ENCODE results near the gene MIDN. TPM values are rescaled to one million over a fixed set of nuclear protein-coding genes. Genes with fewer than 3 reads are reported as not detected.

Gene MIDN
- total and polyA plus RNA-seq, 10 of the 15 experiments (the other 5 are each of a cell fraction or from before 2014, with no cell fraction given) = 0.38 to 51.5 (median 7.2) TPM

DNA sequence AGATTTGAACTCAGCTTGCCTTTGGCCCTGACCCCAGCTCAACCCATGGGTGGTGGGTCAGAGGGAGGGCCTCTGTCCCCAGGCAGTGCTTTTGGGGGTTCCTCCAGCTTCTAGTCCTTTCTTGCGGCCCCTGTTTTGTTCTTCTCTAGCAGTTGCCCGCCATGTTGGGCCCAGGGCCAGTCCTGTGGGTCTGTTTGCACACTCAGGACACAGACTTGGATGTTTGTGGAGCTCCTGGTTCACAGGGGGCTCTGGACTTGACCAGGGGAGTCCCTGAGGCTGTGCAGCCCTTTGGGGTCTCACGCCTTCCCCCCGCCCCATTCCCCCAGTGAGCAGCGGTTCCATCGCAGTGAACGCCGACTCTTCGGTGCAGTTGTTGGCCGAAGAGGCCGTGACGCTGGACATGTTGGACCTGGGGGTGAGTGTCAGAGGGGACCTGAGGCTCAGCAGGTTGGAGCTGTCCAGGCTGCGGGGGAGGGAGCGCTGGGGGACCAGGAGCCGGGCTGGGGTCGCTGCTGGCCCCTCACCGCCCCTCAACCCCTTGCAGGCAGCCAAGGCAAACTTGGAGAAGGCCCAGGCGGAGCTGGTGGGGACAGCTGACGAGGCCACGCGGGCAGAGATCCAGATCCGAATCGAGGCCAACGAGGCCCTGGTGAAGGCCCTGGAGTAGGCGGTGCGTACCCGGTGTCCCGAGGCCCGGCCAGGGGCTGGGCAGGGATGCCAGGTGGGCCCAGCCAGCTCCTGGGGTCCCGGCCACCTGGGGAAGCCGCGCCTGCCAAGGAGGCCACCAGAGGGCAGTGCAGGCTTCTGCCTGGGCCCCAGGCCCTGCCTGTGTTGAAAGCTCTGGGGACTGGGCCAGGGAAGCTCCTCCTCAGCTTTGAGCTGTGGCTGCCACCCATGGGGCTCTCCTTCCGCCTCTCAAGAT, 4.4 kb upstream of the MIDN start:
- Histone ChIP-seq H3K9ac (ENCODE audit: control insufficient read depth, insufficient read depth, low read length) (no peak overlapping the region; the same call in 1 of the 2 replicates), H2AFZ (ENCODE audit: control insufficient read depth, low read depth, low read length) (no peak overlapping the region), H3K27me3 (replicated peaks in 1 of 2; ENCODE audit: control insufficient read depth in 2 of 2, insufficient read depth in 2 of 2, low read length in 1 of 2) (peaks cover 0 to under 1% of the 10 kb centered on the region in 2 experiments; a peak in 1 of 4 replicates), H3K9me3 (replicated peaks; ENCODE audit: control insufficient read depth, insufficient read depth, low read length) (no peaks in the 10 kb centered on the region), H3K4me1 (ENCODE audit: control insufficient read depth, insufficient read depth, low read length) (peaks cover 30% of the 10 kb centered on the region), H3K27ac (ENCODE audit: control insufficient read depth, insufficient read depth) (no peak overlapping the region), H3K4me2 (ENCODE audit: control insufficient read depth, insufficient read depth) (peak overlapping the region; percentile 95; the same call in 1 of the 2 replicates), H4K20me1 (ENCODE audit: control insufficient read depth, insufficient read depth) (no peaks in the 10 kb centered on the region), H3K4me3 (peak overlapping the region; percentile 57), H3K79me2 (ENCODE audit: control insufficient read depth, insufficient read depth, low read length) (peaks cover 17% of the 10 kb centered on the region), H3K36me3 (ENCODE audit: control insufficient read depth in 2 of 2, insufficient read depth in 2 of 2, low read length in 1 of 2) (no peaks in the 10 kb centered on the region; a peak in 2 of 4 replicates)
- ChIA-PET POLR2A (interaction anchor here (0.6 to 7.7 kb wide), 12 partner anchors 9 to 224 kb away, joined by 3 to 184 read pairs (median 4); partner anchors contain the start of genes CIRBP and FAM174C), SMC1A (ENCODE audit: uncharacterized antibody, unreplicated experiment) (interaction anchor here (0.7 to 6.9 kb wide), 12 partner anchors 9 to 143 kb away, joined by 3 to 172 read pairs (median 4); partner anchors contain the start of genes CIRBP and FAM174C), CTCF (interaction anchor here (0.6 to 6.1 kb wide), 37 partner anchors 9 to 296 kb away, joined by 3 to 363 read pairs (median 4); partner anchors contain the start of genes ARHGAP45, CIRBP, FAM174C and WDR18), RAD21 (ENCODE audit: unreplicated experiment) (interaction anchor here (0.6 to 5.1 kb wide), 23 partner anchors 9 to 320 kb away, joined by 3 to 336 read pairs (median 4); partner anchors contain the start of genes ARHGAP45, CIRBP, FAM174C and NDUFS7)
- no peak for DNase-seq (ENCODE audit: low read depth, low spot score)
- 40% methylated on average over 33 of the region's 33 CpGs for WGBS (ENCODE audit: insufficient coverage, insufficient replicate concordance, low lambda C conversion rate, missing lambda C conversion rate)
- BruUV-seq (replicated peaks) = no TSS peak
- FAIRE-seq = peak; percentile 80
- intact Hi-C loops (cut with micrococcal nuclease; ENCODE audit: unreplicated experiment) (loop anchor here (1.0 to 10.0 kb wide), 3 partner anchors 22 to 319 kb away; partner anchors contain the start of genes ARID3A and GPX4), in situ Hi-C loops (cut with MboI) (no loop called here)
- peak; percentile 68 for ATAC-seq
- TF ChIP-seq ZNF207 (IDR thresholded peaks at IDR 0.05; ENCODE audit: borderline replicate concordance) = no peak
- TF ChIP-seq SIN3A (IDR thresholded peaks at IDR 0.05; ENCODE audit: low read depth, low read length) = 0 out of 2 replicates have a peak, but pooled peaks have one; percentile 46
- TF ChIP-seq MXI1 (IDR thresholded peaks at IDR 0.05; ENCODE audit: low read depth, low read length) = peak; percentile 76
- TF ChIP-seq, protein P1, sequence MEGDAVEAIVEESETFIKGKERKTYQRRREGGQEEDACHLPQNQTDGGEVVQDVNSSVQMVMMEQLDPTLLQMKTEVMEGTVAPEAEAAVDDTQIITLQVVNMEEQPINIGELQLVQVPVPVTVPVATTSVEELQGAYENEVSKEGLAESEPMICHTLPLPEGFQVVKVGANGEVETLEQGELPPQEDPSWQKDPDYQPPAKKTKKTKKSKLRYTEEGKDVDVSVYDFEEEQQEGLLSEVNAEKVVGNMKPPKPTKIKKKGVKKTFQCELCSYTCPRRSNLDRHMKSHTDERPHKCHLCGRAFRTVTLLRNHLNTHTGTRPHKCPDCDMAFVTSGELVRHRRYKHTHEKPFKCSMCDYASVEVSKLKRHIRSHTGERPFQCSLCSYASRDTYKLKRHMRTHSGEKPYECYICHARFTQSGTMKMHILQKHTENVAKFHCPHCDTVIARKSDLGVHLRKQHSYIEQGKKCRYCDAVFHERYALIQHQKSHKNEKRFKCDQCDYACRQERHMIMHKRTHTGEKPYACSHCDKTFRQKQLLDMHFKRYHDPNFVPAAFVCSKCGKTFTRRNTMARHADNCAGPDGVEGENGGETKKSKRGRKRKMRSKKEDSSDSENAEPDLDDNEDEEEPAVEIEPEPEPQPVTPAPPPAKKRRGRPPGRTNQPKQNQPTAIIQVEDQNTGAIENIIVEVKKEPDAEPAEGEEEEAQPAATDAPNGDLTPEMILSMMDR (IDR thresholded peaks at IDR 0.05 in 2 of 3, conservative IDR thresholded peaks at IDR 0.05 in 1 of 3; ENCODE audit: control insufficient read depth in 2 of 3, extremely low read depth in 1 of 3, insufficient read depth in 1 of 3, low read depth in 3 of 3, low read length in 3 of 3) = peak; percentile 90 to 96 (median 96)
- TF ChIP-seq, protein P2, sequence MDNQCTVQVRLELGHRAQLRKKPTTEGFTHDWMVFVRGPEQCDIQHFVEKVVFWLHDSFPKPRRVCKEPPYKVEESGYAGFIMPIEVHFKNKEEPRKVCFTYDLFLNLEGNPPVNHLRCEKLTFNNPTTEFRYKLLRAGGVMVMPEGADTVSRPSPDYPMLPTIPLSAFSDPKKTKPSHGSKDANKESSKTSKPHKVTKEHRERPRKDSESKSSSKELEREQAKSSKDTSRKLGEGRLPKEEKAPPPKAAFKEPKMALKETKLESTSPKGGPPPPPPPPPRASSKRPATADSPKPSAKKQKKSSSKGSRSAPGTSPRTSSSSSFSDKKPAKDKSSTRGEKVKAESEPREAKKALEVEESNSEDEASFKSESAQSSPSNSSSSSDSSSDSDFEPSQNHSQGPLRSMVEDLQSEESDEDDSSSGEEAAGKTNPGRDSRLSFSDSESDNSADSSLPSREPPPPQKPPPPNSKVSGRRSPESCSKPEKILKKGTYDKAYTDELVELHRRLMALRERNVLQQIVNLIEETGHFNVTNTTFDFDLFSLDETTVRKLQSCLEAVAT (IDR thresholded peaks at IDR 0.05) = 0 out of 2 replicates have a peak, but pooled peaks have one; percentile 21
- peak; percentile 35; the same call in 1 of the 2 replicates for TF ChIP-seq IKZF1 (conservative IDR thresholded peaks at IDR 0.05)
- TF ChIP-seq KLF5 (IDR thresholded peaks at IDR 0.05; ENCODE audit: partially characterized antibody) = peak; percentile 11
- peak; percentile 38 to 43; a peak in 1 of 4 replicates for TF ChIP-seq BHLHE40 (IDR thresholded peaks at IDR 0.05; ENCODE audit: borderline replicate concordance in 1 of 2, low read depth in 2 of 2, low read length in 1 of 2)
- peak; percentile 79 for TF ChIP-seq MEF2B (IDR thresholded peaks at IDR 0.05; ENCODE audit: partially characterized antibody, poor library complexity, severe bottlenecking)
- TF ChIP-seq, protein P3, sequence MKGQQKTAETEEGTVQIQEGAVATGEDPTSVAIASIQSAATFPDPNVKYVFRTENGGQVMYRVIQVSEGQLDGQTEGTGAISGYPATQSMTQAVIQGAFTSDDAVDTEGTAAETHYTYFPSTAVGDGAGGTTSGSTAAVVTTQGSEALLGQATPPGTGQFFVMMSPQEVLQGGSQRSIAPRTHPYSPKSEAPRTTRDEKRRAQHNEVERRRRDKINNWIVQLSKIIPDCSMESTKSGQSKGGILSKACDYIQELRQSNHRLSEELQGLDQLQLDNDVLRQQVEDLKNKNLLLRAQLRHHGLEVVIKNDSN (IDR thresholded peaks at IDR 0.05; ENCODE audit: borderline replicate concordance, extremely low read length, insufficient read depth, low read depth, low read length) = peak; percentile 1
- TF ChIP-seq STAT1 (conservative IDR thresholded peaks at IDR 0.05) = 0 out of 2 replicates have a peak, but pooled peaks have one; percentile 70
- TF ChIP-seq POLR2AphosphoS2 (IDR thresholded peaks at IDR 0.05; ENCODE audit: low read depth, low read length) = 0 out of 2 replicates have a peak, but pooled peaks have one; percentile 28
- TF ChIP-seq EGR1 (IDR thresholded peaks at IDR 0.05; ENCODE audit: borderline replicate concordance in 1 of 2, low read depth in 2 of 2, low read length in 2 of 2) = no peak
- no peak for TF ChIP-seq CBX5 (IDR thresholded peaks at IDR 0.05; ENCODE audit: low read depth)
- peak; percentile 93 for TF ChIP-seq RAD21 (IDR thresholded peaks at IDR 0.05; ENCODE audit: insufficient read depth, low read depth, low read length)
- TF ChIP-seq CREB1 (IDR thresholded peaks at IDR 0.05; ENCODE audit: low read depth) = 0 out of 2 replicates have a peak, but pooled peaks have one; percentile 7

Data from GM12878 (cell line).